Activated naive CD8-positive, alpha-beta T cell treated with anti-CD3 and anti-CD28 coated beads, Interleukin-2, amount 50 U/mL, for 24 hours (primary cell): Measurements from ENCODE around the gene PAX2.

Experiments used
- ATAC-seq: fragments of 150-1000 bp; cut with Tn5 transposase; one replicate; pipeline ENCODE4 v1.10.0; 2021
- DNase-seq: peaks from one replicate; pipeline ENCODE4 v3.0.0; 2021
- H3K27ac Mint-ChIP-seq: one replicate; pipeline ENCODE4 v1.8.0; 2021; ENCODE audit warnings: mild to moderate bottlenecking, mixed read lengths
- H3K27me3 Mint-ChIP-seq: one replicate; pipeline ENCODE4 v1.8.0; 2021; ENCODE audit warnings: mixed read lengths
- H3K36me3 Mint-ChIP-seq: one replicate; pipeline ENCODE4 v1.8.0; 2021; ENCODE audit warnings: low read depth, mixed read lengths
- H3K4me1 Mint-ChIP-seq: one replicate; pipeline ENCODE4 v1.8.0; 2021; ENCODE audit warnings: mixed read lengths
- H3K4me3 Mint-ChIP-seq: one replicate; pipeline ENCODE4 v1.8.0; 2021; ENCODE audit warnings: mild to moderate bottlenecking, moderate library complexity, mixed read lengths
- H3K9me3 Mint-ChIP-seq: one replicate; pipeline ENCODE4 v1.8.0; 2021; ENCODE audit warnings: mixed read lengths

The PAX2 gene

GRCh38 chr10:100750291-100751210 is 5.2 kb downstream of the PAX2 start:
- Mint-ChIP-seq H3K27ac (no peak overlapping the region), H3K4me3 (no peak overlapping the region), H3K36me3 (no peaks in the 10 kb centered on the region), H3K4me1 (peaks cover 23% of the 10 kb centered on the region), H3K9me3 (no peaks in the 10 kb centered on the region), H3K27me3 (peaks cover 80% of the 10 kb centered on the region)
- DNase-seq = no peak
- no peak for ATAC-seq

- H3K4me3 Mint-ChIP-seq = no peak overlapping the region
- H3K36me3 Mint-ChIP-seq = no peaks in the 10 kb centered on the region
- H3K27me3 Mint-ChIP-seq = peaks cover 82% of the 10 kb centered on the region
- no peak for ATAC-seq
- H3K4me1 Mint-ChIP-seq = peaks cover 19% of the 10 kb centered on the region
- no peak for DNase-seq
- H3K9me3 Mint-ChIP-seq = no peaks in the 10 kb centered on the region
- H3K27ac Mint-ChIP-seq = no peak overlapping the region
These were observed 6.0 kb downstream of the PAX2 start for GRCh38 chr10:100751211-100751933.

GRCh38 chr10:100755821-100756220 is 10.4 kb downstream of the PAX2 start:
- H3K36me3 Mint-ChIP-seq = no peaks in the 10 kb centered on the region
- ATAC-seq = no peak
- H3K27me3 Mint-ChIP-seq = peaks cover 82% of the 10 kb centered on the region
- H3K9me3 Mint-ChIP-seq = no peaks in the 10 kb centered on the region
- no peak overlapping the region for H3K27ac Mint-ChIP-seq
- DNase-seq = no peak
- no peak overlapping the region for H3K4me3 Mint-ChIP-seq
- no peaks in the 10 kb centered on the region for H3K4me1 Mint-ChIP-seq

- Mint-ChIP-seq H3K36me3 (no peaks in the 10 kb centered on the region), H3K4me3 (no peak overlapping the region), H3K27ac (no peak overlapping the region), H3K4me1 (no peaks in the 10 kb centered on the region), H3K9me3 (no peaks in the 10 kb centered on the region), H3K27me3 (peaks cover 72% of the 10 kb centered on the region)
- no peak for ATAC-seq
- no peak for DNase-seq
These were observed 13.9 kb downstream of the PAX2 start for GRCh38 chr10:100759331-100759730.

GRCh38 chr10:100760726-100761125 is 15.3 kb downstream of the PAX2 start:
- Mint-ChIP-seq H3K27ac (no peak overlapping the region), H3K4me1 (no peaks in the 10 kb centered on the region), H3K36me3 (no peaks in the 10 kb centered on the region), H3K27me3 (peaks cover 68% of the 10 kb centered on the region), H3K9me3 (no peaks in the 10 kb centered on the region), H3K4me3 (no peak overlapping the region)
- DNase-seq = no peak
- ATAC-seq = no peak

DNA sequence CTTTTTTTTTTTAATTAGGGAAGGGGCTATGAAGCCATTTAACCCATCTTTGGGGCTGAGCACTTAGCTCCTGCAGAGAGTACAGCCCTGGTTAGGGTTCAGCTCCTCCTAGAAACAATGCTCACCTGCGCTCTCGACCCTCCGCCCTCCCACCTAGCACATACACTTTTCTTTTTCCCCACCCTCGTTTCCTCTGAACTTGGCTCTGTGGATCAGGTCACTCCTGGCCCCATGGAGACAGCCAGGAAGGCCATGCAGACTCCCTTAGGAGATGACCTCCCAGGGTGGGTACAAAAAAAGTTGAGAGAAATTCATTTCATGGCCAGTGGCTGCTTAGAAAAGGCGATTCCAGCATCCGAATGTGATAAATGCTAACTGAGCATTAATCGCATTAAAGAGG is 15.8 kb downstream of the PAX2 start:
- H3K4me3 Mint-ChIP-seq = no peak overlapping the region
- no peaks in the 10 kb centered on the region for H3K9me3 Mint-ChIP-seq
- H3K4me1 Mint-ChIP-seq = no peaks in the 10 kb centered on the region
- DNase-seq = no peak
- ATAC-seq = no peak
- H3K36me3 Mint-ChIP-seq = no peaks in the 10 kb centered on the region
- H3K27me3 Mint-ChIP-seq = peaks cover 66% of the 10 kb centered on the region
- no peak overlapping the region for H3K27ac Mint-ChIP-seq

DNA sequence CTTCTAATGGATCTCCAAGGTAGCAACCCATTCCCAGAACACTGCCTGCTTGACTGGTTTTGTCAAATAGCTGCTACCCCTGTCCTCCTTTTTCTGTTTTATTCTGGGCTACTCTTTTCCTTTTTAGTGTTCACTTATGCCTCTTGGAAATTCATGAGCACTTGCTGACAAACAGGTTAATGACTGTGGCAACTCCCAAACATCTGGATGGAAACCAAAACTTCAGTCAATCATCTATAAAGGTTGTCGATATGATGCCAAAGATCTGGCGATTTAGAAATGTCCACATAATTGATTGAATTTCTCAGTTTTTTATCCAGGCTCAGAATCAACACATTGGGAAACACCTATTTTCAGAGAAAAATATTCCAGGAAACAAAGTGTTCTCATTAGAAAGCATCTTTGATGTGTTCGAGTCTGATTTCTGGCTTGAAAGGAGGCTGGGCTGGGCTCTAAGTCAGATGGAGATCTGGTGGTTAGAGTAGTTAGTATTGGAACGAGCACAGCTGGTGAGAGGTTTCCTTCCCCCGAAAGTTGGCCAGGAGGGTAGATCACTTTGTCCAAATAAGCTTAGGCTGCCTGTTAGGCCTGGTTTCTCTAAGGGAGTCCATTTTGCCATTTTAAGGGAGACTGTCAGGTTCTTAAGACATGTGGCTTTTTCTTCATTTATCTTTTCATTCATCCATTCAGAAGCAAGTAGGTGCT is 17.8 kb downstream of the PAX2 start:
- no peaks in the 10 kb centered on the region for H3K9me3 Mint-ChIP-seq
- no peak overlapping the region for H3K27ac Mint-ChIP-seq
- H3K4me3 Mint-ChIP-seq = no peak overlapping the region
- H3K27me3 Mint-ChIP-seq = peaks cover 58% of the 10 kb centered on the region
- no peaks in the 10 kb centered on the region for H3K4me1 Mint-ChIP-seq
- H3K36me3 Mint-ChIP-seq = no peaks in the 10 kb centered on the region
- ATAC-seq (no peak), DNase-seq (no peak)

DNA sequence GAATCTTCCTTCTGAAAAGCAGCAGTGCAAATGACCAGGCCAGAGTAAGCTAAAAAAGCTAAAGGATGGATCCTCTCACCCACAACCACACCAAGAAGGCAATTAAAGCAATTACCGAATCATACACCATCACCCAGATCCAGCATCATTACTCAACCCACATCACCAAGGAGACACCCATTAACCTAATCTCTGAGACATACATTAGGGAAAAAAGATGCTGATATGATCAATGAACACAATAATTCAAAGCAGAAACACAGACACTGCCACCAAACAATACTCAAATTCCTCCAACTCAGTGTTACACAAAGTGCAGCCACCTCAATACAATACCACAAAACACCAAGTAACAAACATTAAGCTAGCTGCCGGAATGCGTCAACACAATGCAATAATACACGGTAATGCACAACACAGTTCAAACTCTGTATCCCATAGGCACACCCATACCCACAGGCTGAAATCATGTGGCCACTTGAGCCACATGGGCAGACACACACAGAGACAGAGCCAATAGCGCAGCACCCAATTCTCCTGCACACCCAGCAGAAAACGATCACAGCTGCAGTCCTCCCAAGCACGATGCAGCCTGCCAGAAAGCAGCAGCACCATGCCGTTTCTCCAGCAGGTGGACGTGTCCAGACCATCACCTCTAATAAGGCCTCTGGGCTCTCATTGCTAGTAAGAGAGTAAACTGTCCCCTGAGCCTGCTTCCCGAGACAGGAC is 21.5 kb downstream of the PAX2 start:
- Mint-ChIP-seq H3K4me3 (no peak overlapping the region), H3K9me3 (no peaks in the 10 kb centered on the region), H3K27ac (no peak overlapping the region), H3K36me3 (no peaks in the 10 kb centered on the region), H3K4me1 (no peaks in the 10 kb centered on the region), H3K27me3 (peaks cover 33% of the 10 kb centered on the region)
- ATAC-seq (no peak), DNase-seq (no peak)

- no peak overlapping the region for H3K4me3 Mint-ChIP-seq
- H3K27me3 Mint-ChIP-seq = peaks cover 29% of the 10 kb centered on the region
These were observed 22.0 kb downstream of the PAX2 start for GRCh38 chr10:100767422-100767775.

GRCh38 chr10:100769481-100769880 is 24.1 kb downstream of the PAX2 start:
- ATAC-seq (no peak), DNase-seq (no peak)
- Mint-ChIP-seq H3K27ac (no peak overlapping the region), H3K4me1 (no peaks in the 10 kb centered on the region), H3K9me3 (no peaks in the 10 kb centered on the region), H3K4me3 (no peak overlapping the region), H3K27me3 (peaks cover 28% of the 10 kb centered on the region), H3K36me3 (no peaks in the 10 kb centered on the region)

More at GRCh38 chr10:100767422-100767775, 22.0 kb downstream of the PAX2 start:
- Mint-ChIP-seq H3K36me3 (no peaks in the 10 kb centered on the region), H3K9me3 (no peaks in the 10 kb centered on the region), H3K4me1 (no peaks in the 10 kb centered on the region), H3K27ac (no peak overlapping the region)
- no peak for ATAC-seq
- no peak for DNase-seq

- H3K36me3 Mint-ChIP-seq = no peaks in the 10 kb centered on the region
- peaks cover 41% of the 10 kb centered on the region for H3K27me3 Mint-ChIP-seq
- no peak for ATAC-seq
- no peak for DNase-seq
- H3K27ac Mint-ChIP-seq = no peak overlapping the region
- no peaks in the 10 kb centered on the region for H3K9me3 Mint-ChIP-seq
- no peaks in the 10 kb centered on the region for H3K4me1 Mint-ChIP-seq
- H3K4me3 Mint-ChIP-seq = no peak overlapping the region
These were observed 28.3 kb downstream of the PAX2 start for GRCh38 chr10:100773646-100774045.

GRCh38 chr10:100774223-100774622 is 28.8 kb downstream of the PAX2 start:
- Mint-ChIP-seq H3K27me3 (peaks cover 46% of the 10 kb centered on the region), H3K9me3 (no peaks in the 10 kb centered on the region), H3K36me3 (no peaks in the 10 kb centered on the region), H3K4me1 (no peaks in the 10 kb centered on the region), H3K27ac (no peak overlapping the region), H3K4me3 (no peak overlapping the region)
- ATAC-seq = no peak
- DNase-seq = no peak

GRCh38 chr10:100774876-100775275 is 29.5 kb downstream of the PAX2 start:
- ATAC-seq (no peak), DNase-seq (no peak)
- no peak overlapping the region for H3K4me3 Mint-ChIP-seq
- no peaks in the 10 kb centered on the region for H3K36me3 Mint-ChIP-seq
- no peaks in the 10 kb centered on the region for H3K4me1 Mint-ChIP-seq
- H3K9me3 Mint-ChIP-seq = no peaks in the 10 kb centered on the region
- peaks cover 50% of the 10 kb centered on the region for H3K27me3 Mint-ChIP-seq
- no peak overlapping the region for H3K27ac Mint-ChIP-seq

DNA sequence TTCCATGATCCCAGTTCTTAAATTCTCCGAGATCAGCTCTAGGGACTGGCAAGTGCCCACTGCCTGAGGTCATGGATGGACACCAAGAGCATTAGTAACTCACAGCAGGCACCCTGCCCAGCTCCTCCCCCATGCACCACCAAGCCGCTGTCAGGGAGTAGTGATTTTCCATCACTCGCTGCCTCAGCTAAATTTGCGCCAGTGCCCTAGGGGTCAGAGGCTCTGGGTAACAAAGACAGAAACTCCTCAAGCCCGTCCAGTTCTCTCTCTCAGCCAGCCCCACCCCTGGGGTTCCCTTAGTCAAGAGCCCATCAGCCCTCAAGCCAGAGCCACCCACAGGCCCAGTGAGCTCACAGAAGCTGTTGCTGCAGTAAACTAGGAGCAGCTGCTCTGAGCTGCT is 30.0 kb downstream of the PAX2 start:
- Mint-ChIP-seq H3K27me3 (peaks cover 54% of the 10 kb centered on the region), H3K9me3 (no peaks in the 10 kb centered on the region), H3K4me1 (no peaks in the 10 kb centered on the region), H3K4me3 (no peak overlapping the region), H3K27ac (no peak overlapping the region), H3K36me3 (no peaks in the 10 kb centered on the region)
- DNase-seq = no peak
- no peak for ATAC-seq
